Stimulated activated naive B cell treated with anti-CD40 and anti-IgM and Interleukin-4, amounts not matched to agents 10 μg/mL and 1 μg/mL and 100 μg/mL, for 72 hours (primary cell): ENCODE data around the gene ZBTB47.

Source experiments
- ATAC-seq, 2 donors: fragments of 150-1000 bp; cut with Tn5 transposase; replicated peaks; 2 replicates each; pipeline ENCODE4 v1.10.0; 2021; ENCODE audit warnings: moderate library complexity in 1 of 2
- DNase-seq: peaks from one replicate; pipeline ENCODE4 v3.0.0; 2021
- H3K27ac Mint-ChIP-seq: one replicate; pipeline ENCODE4 v1.8.0; 2022; ENCODE audit warnings: mild to moderate bottlenecking, mixed read lengths
- H3K27me3 Mint-ChIP-seq, 2 donors: one replicate each; pipeline ENCODE4 v1.8.0; 2022; ENCODE audit warnings: mixed read lengths in 2 of 2
- H3K36me3 Mint-ChIP-seq, 2 donors: one replicate each; pipeline ENCODE4 v1.8.0; 2022; ENCODE audit warnings: mixed read lengths in 2 of 2, mild to moderate bottlenecking in 1 of 2
- H3K4me1 Mint-ChIP-seq, 2 donors: one replicate each; pipeline ENCODE4 v1.8.0; 2022; ENCODE audit warnings: mixed read lengths in 2 of 2, mild to moderate bottlenecking in 1 of 2
- H3K4me3 Mint-ChIP-seq, 2 donors: one replicate each; pipeline ENCODE4 v1.8.0; 2022; ENCODE audit warnings: mild to moderate bottlenecking in 2 of 2, mixed read lengths in 2 of 2, moderate library complexity in 1 of 2
- H3K9me3 Mint-ChIP-seq, 2 donors: one replicate each; pipeline ENCODE4 v1.8.0; 2022; ENCODE audit warnings: mixed read lengths in 2 of 2, mild to moderate bottlenecking in 1 of 2

ZBTB47 gene

GRCh38 chr3:42653560-42654330, at the start of gene ZBTB47:
Gene ZBTB47, plus strand, starts transcription at chr3:42653697. Its CDS starts 4,659 bp downstream, at chr3:42658356.
- H3K4me3 Mint-ChIP-seq: peak within 1 kb of the TSS; percentile 87 to 90
- peaks cover 6 to 10% of the 10 kb centered on the region in 2 donors for H3K36me3 Mint-ChIP-seq
- ATAC-seq (peak; percentile 2 to 11), DNase-seq (no peak)
- H3K27ac Mint-ChIP-seq: peak within 1 kb of the TSS; percentile 83
- H3K27me3 Mint-ChIP-seq: peaks cover 20 to 22% of the 10 kb centered on the region in 2 donors
- H3K9me3 Mint-ChIP-seq: no peaks in the 10 kb centered on the region
- peaks cover 15 to 30% of the 10 kb centered on the region in 2 donors for H3K4me1 Mint-ChIP-seq

DNA sequence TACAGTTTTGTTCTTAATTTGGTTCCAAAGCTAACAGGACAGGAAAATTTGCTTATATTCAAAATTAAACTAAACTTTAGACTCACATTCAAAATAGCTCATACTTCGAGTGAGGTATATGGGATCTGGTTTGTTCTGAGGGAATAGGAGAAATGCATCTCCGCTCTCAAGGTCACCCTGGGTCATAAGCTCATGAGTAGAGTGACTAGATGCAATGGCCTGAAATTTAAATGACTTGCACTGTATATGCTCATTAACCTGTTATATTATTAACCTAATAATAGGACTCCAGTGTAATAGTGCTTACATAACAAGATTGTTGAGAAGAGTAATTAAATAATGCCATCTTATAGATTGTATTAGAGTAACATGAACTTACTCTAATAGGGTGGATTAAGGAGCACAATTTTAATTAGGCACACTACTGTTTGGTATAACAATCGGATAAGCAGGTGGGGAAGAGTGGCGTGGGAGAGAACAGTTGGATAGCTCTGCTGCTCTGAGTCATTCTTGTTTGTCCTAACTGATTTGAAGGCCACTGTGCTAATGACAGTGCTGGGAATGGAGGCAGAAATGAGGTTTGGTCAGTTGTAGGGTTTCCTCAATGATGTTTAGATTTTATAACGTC, 47.8 kb upstream of the ZBTB47 start:
- Mint-ChIP-seq H3K27me3 (no peaks in the 10 kb centered on the region), H3K4me3 (no peak overlapping the region), H3K9me3 (peaks cover 0 to 2% of the 10 kb centered on the region in 2 donors), H3K36me3 (peaks cover 33 to 42% of the 10 kb centered on the region in 2 donors), H3K4me1 (peaks cover 14 to 43% of the 10 kb centered on the region in 2 donors), H3K27ac (no peak overlapping the region)
- ATAC-seq (no peak), DNase-seq (no peak)

GRCh38 chr3:42608581-42608980, 44.9 kb upstream of the ZBTB47 start:
- peaks cover 33 to 47% of the 10 kb centered on the region in 2 donors for H3K36me3 Mint-ChIP-seq
- ATAC-seq (no peak), DNase-seq (no peak)
- H3K4me3 Mint-ChIP-seq: no peak overlapping the region
- H3K4me1 Mint-ChIP-seq: peaks cover 17 to 53% of the 10 kb centered on the region in 2 donors
- peaks cover 0 to 2% of the 10 kb centered on the region in 2 donors for H3K9me3 Mint-ChIP-seq
- no peaks in the 10 kb centered on the region for H3K27me3 Mint-ChIP-seq
- peak overlapping the region; percentile 42 for H3K27ac Mint-ChIP-seq

DNA sequence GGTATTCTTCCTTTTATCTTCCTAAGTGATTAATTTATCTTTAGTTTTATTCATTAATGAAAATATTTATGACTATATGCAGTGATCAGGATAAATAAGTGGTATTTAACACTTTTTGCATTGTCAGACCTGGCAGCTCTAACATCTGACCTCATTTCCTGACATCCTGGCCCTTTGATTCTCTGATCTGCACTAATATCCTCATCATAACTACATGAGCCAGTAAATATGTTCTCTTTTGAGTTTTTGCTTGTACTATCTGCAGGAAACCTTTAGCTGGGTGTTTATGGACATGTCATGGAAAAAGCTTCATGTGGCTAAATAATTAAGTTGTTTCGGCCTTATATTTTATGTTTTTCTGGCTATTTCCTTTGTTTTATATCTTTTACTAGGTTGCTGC, 42.5 kb upstream of the ZBTB47 start:
- DNase-seq (no peak), ATAC-seq (no peak)
- H3K4me1 Mint-ChIP-seq: peaks cover 16 to 56% of the 10 kb centered on the region in 2 donors
- H3K9me3 Mint-ChIP-seq: no peaks in the 10 kb centered on the region
- H3K4me3 Mint-ChIP-seq: no peak overlapping the region
- H3K27me3 Mint-ChIP-seq: no peaks in the 10 kb centered on the region
- no peak overlapping the region for H3K27ac Mint-ChIP-seq
- H3K36me3 Mint-ChIP-seq: peaks cover 21 to 37% of the 10 kb centered on the region in 2 donors

- no peak for DNase-seq
- H3K27ac Mint-ChIP-seq: no peak overlapping the region
- no peak for ATAC-seq
- no peaks in the 10 kb centered on the region for H3K27me3 Mint-ChIP-seq
- no peak overlapping the region for H3K4me3 Mint-ChIP-seq
- H3K36me3 Mint-ChIP-seq: peaks cover 22 to 34% of the 10 kb centered on the region in 2 donors
- H3K9me3 Mint-ChIP-seq: no peaks in the 10 kb centered on the region
- peaks cover 16 to 58% of the 10 kb centered on the region in 2 donors for H3K4me1 Mint-ChIP-seq
Measured at GRCh38 chr3:42612217-42612616, 41.3 kb upstream of the ZBTB47 start.

GRCh38 chr3:42612928-42613327, 40.6 kb upstream of the ZBTB47 start:
- no peak overlapping the region for H3K4me3 Mint-ChIP-seq
- H3K9me3 Mint-ChIP-seq: no peaks in the 10 kb centered on the region
- DNase-seq: no peak
- no peaks in the 10 kb centered on the region for H3K27me3 Mint-ChIP-seq
- ATAC-seq: peak; percentile 69 to 90
- H3K36me3 Mint-ChIP-seq: peaks cover 20 to 30% of the 10 kb centered on the region in 2 donors
- peaks cover 16 to 54% of the 10 kb centered on the region in 2 donors for H3K4me1 Mint-ChIP-seq
- no peak overlapping the region for H3K27ac Mint-ChIP-seq

DNA sequence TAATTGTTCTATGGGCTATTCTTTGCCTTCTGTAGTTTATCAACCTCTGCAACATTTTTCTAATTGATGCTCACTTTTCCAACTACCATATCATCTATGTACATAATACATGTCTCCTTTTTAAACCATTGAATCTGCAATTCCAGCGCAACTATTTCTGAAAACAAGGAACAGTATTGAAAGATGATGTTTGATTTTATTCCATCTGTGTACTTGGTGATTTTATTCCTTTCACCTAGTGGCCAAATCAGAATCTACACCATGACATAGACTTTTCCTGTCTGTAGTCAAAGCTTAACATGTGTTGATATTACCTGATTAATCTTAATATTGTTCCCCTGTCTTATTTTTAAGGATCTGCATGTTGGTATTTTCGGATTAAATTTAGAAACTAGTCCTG, 40.0 kb upstream of the ZBTB47 start:
- no peak for ATAC-seq
- Mint-ChIP-seq H3K27me3 (no peaks in the 10 kb centered on the region), H3K9me3 (no peaks in the 10 kb centered on the region), H3K27ac (no peak overlapping the region), H3K4me3 (no peak overlapping the region), H3K36me3 (peaks cover 20 to 30% of the 10 kb centered on the region in 2 donors), H3K4me1 (peaks cover 16 to 51% of the 10 kb centered on the region in 2 donors)
- no peak for DNase-seq

DNA sequence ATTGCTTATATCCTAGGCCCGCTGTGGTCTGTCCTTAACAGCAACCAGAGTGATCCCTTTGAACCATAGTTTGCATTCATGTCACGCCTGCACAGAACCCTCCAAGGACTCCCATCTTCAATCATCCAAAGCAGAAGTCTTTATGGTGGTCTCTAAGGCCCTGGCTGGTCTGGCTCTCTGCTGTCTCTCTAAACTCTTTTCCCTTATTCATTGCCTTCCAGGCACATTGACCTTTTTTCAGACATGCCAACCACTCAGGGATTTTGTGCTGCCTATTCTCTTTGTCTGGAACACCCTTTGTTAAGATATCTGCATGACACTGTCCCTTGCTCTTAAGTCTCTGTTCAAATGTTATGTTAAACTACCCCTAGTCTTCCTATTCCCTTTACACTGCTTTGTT, 21.9 kb upstream of the ZBTB47 start:
- Mint-ChIP-seq H3K36me3 (peaks cover 24 to 46% of the 10 kb centered on the region in 2 donors), H3K27ac (no peak overlapping the region), H3K27me3 (no peaks in the 10 kb centered on the region), H3K9me3 (no peaks in the 10 kb centered on the region), H3K4me1 (peaks cover 2 to 5% of the 10 kb centered on the region in 2 donors), H3K4me3 (no peak overlapping the region)
- ATAC-seq: no peak
- DNase-seq: no peak

DNA sequence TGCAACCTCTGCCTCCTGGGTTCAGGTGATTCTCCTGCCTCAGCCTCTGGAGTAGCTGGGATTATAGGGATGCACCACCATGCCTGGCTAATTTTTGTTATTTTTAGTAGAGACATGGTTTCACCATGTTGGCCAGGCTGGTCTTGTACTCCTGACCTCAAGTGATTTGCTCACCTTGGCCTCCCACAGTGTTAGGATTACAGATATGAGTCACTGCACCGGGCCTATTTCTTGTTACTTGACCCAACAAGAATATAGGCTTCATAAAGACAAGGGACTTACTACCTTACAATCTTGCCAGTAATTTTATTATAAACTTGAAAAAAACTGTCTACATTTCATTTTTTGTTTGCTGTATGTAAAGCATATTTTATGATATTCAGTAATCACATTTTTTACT, 21.4 kb upstream of the ZBTB47 start:
- H3K4me1 Mint-ChIP-seq: peaks cover 2 to 3% of the 10 kb centered on the region in 2 donors
- no peak overlapping the region for H3K27ac Mint-ChIP-seq
- H3K4me3 Mint-ChIP-seq: no peak overlapping the region
- peaks cover 24 to 45% of the 10 kb centered on the region in 2 donors for H3K36me3 Mint-ChIP-seq
- no peaks in the 10 kb centered on the region for H3K9me3 Mint-ChIP-seq
- H3K27me3 Mint-ChIP-seq: no peaks in the 10 kb centered on the region
- ATAC-seq: no peak
- no peak for DNase-seq

DNA sequence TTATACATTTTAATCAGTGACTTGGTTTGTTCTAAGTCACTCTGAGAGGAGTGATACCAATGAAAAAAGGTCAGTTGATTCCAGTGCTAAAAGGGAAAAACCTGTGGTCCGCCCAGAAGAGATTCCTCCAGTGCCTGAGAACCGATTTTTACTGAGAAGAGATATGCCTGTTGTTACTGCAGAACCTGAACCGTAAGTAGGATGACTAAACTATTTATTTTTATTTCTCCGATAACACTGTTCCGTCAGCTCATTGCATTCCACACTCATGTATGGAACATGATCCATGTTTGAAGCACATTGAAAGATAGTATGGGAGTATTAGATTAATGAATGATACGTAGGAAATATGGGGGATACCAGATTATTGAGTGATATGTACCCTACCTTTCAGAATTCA, 20.0 kb upstream of the ZBTB47 start:
- Mint-ChIP-seq H3K4me3 (no peak overlapping the region), H3K27me3 (no peaks in the 10 kb centered on the region), H3K9me3 (no peaks in the 10 kb centered on the region), H3K4me1 (peaks cover 0 to 2% of the 10 kb centered on the region in 2 donors), H3K36me3 (peaks cover 24 to 41% of the 10 kb centered on the region in 2 donors), H3K27ac (no peak overlapping the region)
- no peak for ATAC-seq
- DNase-seq: no peak

DNA sequence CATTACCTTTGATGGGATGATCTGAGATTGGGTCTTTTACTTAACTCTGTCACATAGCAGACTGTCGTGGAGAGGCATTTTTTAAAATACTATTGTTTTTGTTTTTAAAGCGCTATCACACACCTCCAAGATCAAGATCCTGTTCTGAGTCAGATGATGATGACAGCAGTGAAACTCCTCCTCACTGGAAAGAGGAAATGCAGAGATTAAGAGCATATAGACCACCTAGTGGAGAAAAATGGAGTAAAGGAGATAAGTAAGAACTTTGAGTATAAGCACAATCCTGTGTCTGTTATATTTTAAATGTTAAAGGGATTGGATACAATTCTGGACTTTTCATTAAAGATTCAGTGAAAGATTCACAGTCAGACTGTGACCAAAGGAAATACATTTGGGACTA, 18.4 kb upstream of the ZBTB47 start:
- DNase-seq (no peak), ATAC-seq (peak; percentile 86 to 97)
- Mint-ChIP-seq H3K9me3 (no peaks in the 10 kb centered on the region), H3K4me3 (no peak overlapping the region), H3K36me3 (peaks cover 19 to 36% of the 10 kb centered on the region in 2 donors), H3K27ac (no peak overlapping the region), H3K27me3 (no peaks in the 10 kb centered on the region), H3K4me1 (peaks cover 0 to 2% of the 10 kb centered on the region in 2 donors)

GRCh38 chr3:42637001-42637400, 16.5 kb upstream of the ZBTB47 start:
- ATAC-seq (no peak), DNase-seq (no peak)
- H3K27me3 Mint-ChIP-seq: no peaks in the 10 kb centered on the region
- peaks cover 22 to 31% of the 10 kb centered on the region in 2 donors for H3K36me3 Mint-ChIP-seq
- H3K4me3 Mint-ChIP-seq: no peak overlapping the region
- no peak overlapping the region for H3K27ac Mint-ChIP-seq
- no peaks in the 10 kb centered on the region for H3K9me3 Mint-ChIP-seq
- peaks cover 0 to 2% of the 10 kb centered on the region in 2 donors for H3K4me1 Mint-ChIP-seq

- Mint-ChIP-seq H3K36me3 (peaks cover 20 to 31% of the 10 kb centered on the region in 2 donors), H3K4me3 (no peak overlapping the region), H3K4me1 (peaks cover 0 to 2% of the 10 kb centered on the region in 2 donors), H3K9me3 (no peaks in the 10 kb centered on the region), H3K27me3 (no peaks in the 10 kb centered on the region), H3K27ac (no peak overlapping the region)
- DNase-seq: no peak
- ATAC-seq: no peak
Measured at GRCh38 chr3:42638339-42638842, 15.1 kb upstream of the ZBTB47 start.

GRCh38 chr3:42639192-42639591, 14.3 kb upstream of the ZBTB47 start:
- H3K4me1 Mint-ChIP-seq: no peaks in the 10 kb centered on the region
- no peaks in the 10 kb centered on the region for H3K27me3 Mint-ChIP-seq
- ATAC-seq: no peak
- H3K9me3 Mint-ChIP-seq: no peaks in the 10 kb centered on the region
- no peak for DNase-seq
- H3K27ac Mint-ChIP-seq: no peak overlapping the region
- peaks cover 18 to 28% of the 10 kb centered on the region in 2 donors for H3K36me3 Mint-ChIP-seq
- no peak overlapping the region for H3K4me3 Mint-ChIP-seq

DNA sequence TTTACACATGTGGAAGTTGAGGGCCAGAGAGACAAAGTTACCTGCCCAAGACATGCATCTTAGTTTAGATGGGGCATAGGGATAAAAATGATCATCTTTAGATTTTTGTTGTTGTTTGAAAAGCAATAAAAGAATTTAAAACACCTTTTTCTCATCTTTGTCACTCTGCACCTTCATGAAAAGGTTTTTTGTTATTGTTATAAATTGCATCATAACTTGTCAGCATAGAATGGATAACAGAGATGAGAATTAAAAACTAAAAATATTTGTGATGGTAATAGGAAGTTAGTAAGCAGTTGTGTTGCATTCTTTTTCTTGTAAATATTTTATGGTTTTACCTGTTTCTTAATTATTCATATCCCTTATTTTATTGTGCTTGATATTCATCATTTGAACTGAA, 13.4 kb upstream of the ZBTB47 start:
- DNase-seq (no peak), ATAC-seq (no peak)
- Mint-ChIP-seq H3K9me3 (no peaks in the 10 kb centered on the region), H3K27ac (no peak overlapping the region), H3K36me3 (peaks cover 25 to 34% of the 10 kb centered on the region in 2 donors), H3K4me3 (no peak overlapping the region), H3K4me1 (no peaks in the 10 kb centered on the region), H3K27me3 (no peaks in the 10 kb centered on the region)
